ENCODE measurements around the gene SLC35F3. TPM values are rescaled to one million over a fixed set of nuclear protein-coding genes. Genes with fewer than 3 reads are reported as not detected.

Gene SLC35F3
- total RNA-seq, 6 experiments from 2014 or later: not detected

- no peak for ATAC-seq
- Histone ChIP-seq H3K36me3 (no peaks in the 10 kb centered on the region), H3K9me3 (no peaks in the 10 kb centered on the region), H3K4me3 (no peak overlapping the region), H3K27me3 (no peaks in the 10 kb centered on the region), H3K4me1 (no peaks in the 10 kb centered on the region), H3K27ac (no peak overlapping the region)
- 69% methylated on average over 5 of the region's 5 CpGs for WGBS (ENCODE audit: insufficient coverage, low coverage, low lambda C conversion rate, missing lambda C conversion rate)
- intact Hi-C loops (cut with DNase I): no loop called here
- DNase-seq: no peak
- no peak for TF ChIP-seq POLR2A (IDR thresholded peaks at IDR 0.05)
Measured at GRCh38 chr1:233939451-233939850, 35.0 kb downstream of the SLC35F3 start.

- Histone ChIP-seq H3K4me3 (no peak overlapping the region), H3K4me1 (no peaks in the 10 kb centered on the region), H3K27ac (no peak overlapping the region), H3K27me3 (no peaks in the 10 kb centered on the region), H3K9me3 (no peaks in the 10 kb centered on the region), H3K36me3 (no peaks in the 10 kb centered on the region)
- 74% methylated on average over 5 of the region's 5 CpGs for WGBS (ENCODE audit: insufficient coverage, low coverage, low lambda C conversion rate, missing lambda C conversion rate)
- no peak for DNase-seq
- intact Hi-C loops (cut with DNase I): no loop called here
- no peak for ATAC-seq
- no peak for TF ChIP-seq CTCF (IDR thresholded peaks at IDR 0.05)
- TF ChIP-seq POLR2A (IDR thresholded peaks at IDR 0.05): no peak
Measured at GRCh38 chr1:233940908-233941307, 36.4 kb downstream of the SLC35F3 start.

GRCh38 chr1:233944601-233945000 lies 40.1 kb downstream of the SLC35F3 start:
- H3K9me3 ChIP-seq: no peaks in the 10 kb centered on the region
- ATAC-seq: no peak
- H3K36me3 ChIP-seq: no peaks in the 10 kb centered on the region
- no peak overlapping the region for H3K27ac ChIP-seq
- intact Hi-C loops (cut with DNase I): no loop called here
- no peak for DNase-seq
- no peak for TF ChIP-seq CTCF (IDR thresholded peaks at IDR 0.05)
- no peak for TF ChIP-seq POLR2A (IDR thresholded peaks at IDR 0.05)
- H3K27me3 ChIP-seq: no peaks in the 10 kb centered on the region
- WGBS (ENCODE audit: insufficient coverage, low coverage, low lambda C conversion rate, missing lambda C conversion rate): 20% methylated on average over 4 of the region's 4 CpGs
- H3K4me3 ChIP-seq: no peak overlapping the region
- no peaks in the 10 kb centered on the region for H3K4me1 ChIP-seq

GRCh38 chr1:233945573-233945972 lies 41.1 kb downstream of the SLC35F3 start:
- no peaks in the 10 kb centered on the region for H3K36me3 ChIP-seq
- TF ChIP-seq POLR2A (IDR thresholded peaks at IDR 0.05) (no peak), CTCF (IDR thresholded peaks at IDR 0.05) (no peak)
- H3K27me3 ChIP-seq: no peaks in the 10 kb centered on the region
- DNase-seq (no peak), ATAC-seq (no peak)
- no peak overlapping the region for H3K4me3 ChIP-seq
- no peak overlapping the region for H3K27ac ChIP-seq
- H3K4me1 ChIP-seq: no peaks in the 10 kb centered on the region
- 51% methylated on average over 3 of the region's 3 CpGs for WGBS (ENCODE audit: insufficient coverage, low coverage, low lambda C conversion rate, missing lambda C conversion rate)
- intact Hi-C loops (cut with DNase I): no loop called here
- no peaks in the 10 kb centered on the region for H3K9me3 ChIP-seq

- Histone ChIP-seq H3K9me3 (no peaks in the 10 kb centered on the region), H3K36me3 (no peaks in the 10 kb centered on the region), H3K27me3 (no peaks in the 10 kb centered on the region), H3K4me3 (no peak overlapping the region), H3K27ac (no peak overlapping the region), H3K4me1 (no peaks in the 10 kb centered on the region)
- ATAC-seq (no peak), DNase-seq (no peak)
- no peak for TF ChIP-seq POLR2A (IDR thresholded peaks at IDR 0.05)
- intact Hi-C loops (cut with DNase I): no loop called here
- WGBS (ENCODE audit: insufficient coverage, low coverage, low lambda C conversion rate, missing lambda C conversion rate): 94% methylated on average over 2 of the region's 2 CpGs
Measured at GRCh38 chr1:233945979-233946378, 41.5 kb downstream of the SLC35F3 start.

- no peak for TF ChIP-seq CTCF (IDR thresholded peaks at IDR 0.05)
- no peak for TF ChIP-seq POLR2A (IDR thresholded peaks at IDR 0.05)
- no peaks in the 10 kb centered on the region for H3K36me3 ChIP-seq
Measured at GRCh38 chr1:233946724-233947123, 42.2 kb downstream of the SLC35F3 start.

More at GRCh38 chr1:233946724-233947123, 42.2 kb downstream of the SLC35F3 start:
- Histone ChIP-seq H3K4me3 (no peak overlapping the region), H3K27ac (no peak overlapping the region), H3K27me3 (no peaks in the 10 kb centered on the region), H3K9me3 (no peaks in the 10 kb centered on the region), H3K4me1 (no peaks in the 10 kb centered on the region)
- 80% methylated on average over 1 of the region's 1 CpG for WGBS (ENCODE audit: insufficient coverage, low coverage, low lambda C conversion rate, missing lambda C conversion rate)
- DNase-seq (no peak), ATAC-seq (no peak)
- intact Hi-C loops (cut with DNase I): no loop called here

Measured in right lobe of liver (tissue), 6 donors.